ENCODE data around the gene PLCB3. TPM values are rescaled to one million over a fixed set of nuclear protein-coding genes. Genes with fewer than 3 reads are reported as not detected.
"Not testable (repeated sequence)": the region's sequence is repeated elsewhere in the genome, so short reads cannot be mapped to it uniquely, and the experiment has no call there.

The PLCB3 gene
- total RNA-seq, 2 experiments from 2014 or later = 7.3 to 7.4 TPM

DNA sequence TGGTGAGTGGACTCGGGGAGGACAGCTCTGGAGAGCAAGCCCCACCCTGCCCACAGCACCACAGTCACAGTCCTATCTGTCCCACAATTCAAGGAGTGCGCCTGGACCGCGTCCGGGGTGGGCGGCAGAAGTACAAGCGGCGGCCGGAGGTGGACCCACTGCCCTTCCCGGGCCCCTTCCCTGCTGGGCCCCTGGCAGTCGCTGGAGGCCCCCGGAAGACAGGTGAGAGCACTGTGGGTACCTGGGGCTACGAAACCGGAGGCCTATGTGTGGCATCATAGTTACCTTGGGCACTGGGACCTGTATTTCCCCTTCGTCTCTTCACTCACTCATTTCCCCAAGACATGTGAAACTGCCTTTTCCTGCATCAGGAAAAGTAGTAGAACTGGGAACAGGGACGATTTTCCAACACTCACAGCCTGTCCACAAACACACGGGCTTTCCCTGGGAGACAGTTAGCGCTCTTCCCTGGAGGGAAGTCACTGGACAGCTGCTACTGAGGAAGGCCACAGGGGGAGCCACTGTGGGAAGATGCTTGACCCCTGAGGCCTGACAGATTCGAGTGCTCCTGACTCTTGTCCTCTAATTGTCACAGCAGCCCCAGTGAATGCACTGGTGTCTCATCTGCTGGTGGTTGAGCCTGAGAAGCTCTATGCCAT, 62.9 kb downstream of the PLCB3 start:
- H3K36me3 Mint-ChIP-seq = peaks cover 29% of the 10 kb centered on the region
- H3K4me3 Mint-ChIP-seq = no peak overlapping the region
- H3K9me3 Mint-ChIP-seq = no peaks in the 10 kb centered on the region
- H3K27ac Mint-ChIP-seq = no peak overlapping the region
- H3K27me3 Mint-ChIP-seq = no peaks in the 10 kb centered on the region
- no peak for DNase-seq
- H3K4me1 Mint-ChIP-seq = peaks cover 39% of the 10 kb centered on the region

DNA sequence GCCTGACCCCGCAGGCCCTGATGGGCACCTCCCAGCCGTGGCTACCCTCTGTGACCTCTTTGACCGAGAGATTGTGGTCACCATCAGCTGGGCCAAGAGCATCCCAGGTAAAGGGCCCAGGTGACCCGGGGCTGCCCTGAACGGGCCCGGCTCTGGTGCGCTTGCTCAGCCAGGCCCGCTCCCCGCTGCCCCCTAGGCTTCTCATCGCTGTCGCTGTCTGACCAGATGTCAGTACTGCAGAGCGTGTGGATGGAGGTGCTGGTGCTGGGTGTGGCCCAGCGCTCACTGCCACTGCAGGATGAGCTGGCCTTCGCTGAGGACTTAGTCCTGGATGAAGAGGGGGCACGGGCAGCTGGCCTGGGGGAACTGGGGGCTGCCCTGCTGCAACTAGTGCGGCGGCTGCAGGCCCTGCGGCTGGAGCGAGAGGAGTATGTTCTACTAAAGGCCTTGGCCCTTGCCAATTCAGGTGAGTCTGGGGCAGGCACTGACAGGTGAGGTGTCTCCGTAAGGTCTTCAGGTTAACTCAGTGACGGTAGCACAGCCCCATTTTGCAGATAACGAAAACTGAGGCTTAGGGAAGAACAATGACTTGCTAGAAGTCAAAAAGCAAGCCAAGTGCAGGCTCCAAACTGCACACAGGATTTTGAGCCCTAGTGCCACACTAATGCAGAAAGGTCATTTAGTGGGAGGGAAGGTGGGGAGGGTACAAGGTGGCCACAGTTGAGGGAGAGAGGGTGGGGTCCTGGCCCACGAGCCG, 63.7 kb downstream of the PLCB3 start:
- Mint-ChIP-seq H3K4me1 (peaks cover 43% of the 10 kb centered on the region), H3K36me3 (peaks cover 30% of the 10 kb centered on the region), H3K4me3 (peak overlapping the region; percentile 7), H3K27me3 (no peaks in the 10 kb centered on the region), H3K9me3 (no peaks in the 10 kb centered on the region), H3K27ac (peak overlapping the region; percentile 20)
- DNase-seq = no peak

DNA sequence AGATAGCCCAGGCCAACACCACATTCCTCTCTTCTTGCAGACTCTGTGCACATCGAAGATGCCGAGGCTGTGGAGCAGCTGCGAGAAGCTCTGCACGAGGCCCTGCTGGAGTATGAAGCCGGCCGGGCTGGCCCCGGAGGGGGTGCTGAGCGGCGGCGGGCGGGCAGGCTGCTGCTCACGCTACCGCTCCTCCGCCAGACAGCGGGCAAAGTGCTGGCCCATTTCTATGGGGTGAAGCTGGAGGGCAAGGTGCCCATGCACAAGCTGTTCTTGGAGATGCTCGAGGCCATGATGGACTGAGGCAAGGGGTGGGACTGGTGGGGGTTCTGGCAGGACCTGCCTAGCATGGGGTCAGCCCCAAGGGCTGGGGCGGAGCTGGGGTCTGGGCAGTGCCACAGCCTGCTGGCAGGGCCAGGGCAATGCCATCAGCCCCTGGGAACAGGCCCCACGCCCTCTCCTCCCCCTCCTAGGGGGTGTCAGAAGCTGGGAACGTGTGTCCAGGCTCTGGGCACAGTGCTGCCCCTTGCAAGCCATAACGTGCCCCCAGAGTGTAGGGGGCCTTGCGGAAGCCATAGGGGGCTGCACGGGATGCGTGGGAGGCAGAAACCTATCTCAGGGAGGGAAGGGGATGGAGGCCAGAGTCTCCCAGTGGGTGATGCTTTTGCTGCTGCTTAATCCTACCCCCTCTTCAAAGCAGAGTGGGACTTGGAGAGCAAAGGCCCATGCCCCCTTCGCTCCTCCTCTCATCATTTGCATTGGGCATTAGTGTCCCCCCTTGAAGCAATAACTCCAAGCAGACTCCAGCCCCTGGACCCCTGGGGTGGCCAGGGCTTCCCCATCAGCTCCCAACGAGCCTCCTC, 64.6 kb downstream of the PLCB3 start:
- Mint-ChIP-seq H3K36me3 (peaks cover 30% of the 10 kb centered on the region), H3K27ac (peak overlapping the region; percentile 100), H3K4me1 (peaks cover 44% of the 10 kb centered on the region), H3K4me3 (peak overlapping the region; percentile 94)
- not testable (repeated sequence) for DNase-seq, H3K27me3 Mint-ChIP-seq, H3K9me3 Mint-ChIP-seq

DNA sequence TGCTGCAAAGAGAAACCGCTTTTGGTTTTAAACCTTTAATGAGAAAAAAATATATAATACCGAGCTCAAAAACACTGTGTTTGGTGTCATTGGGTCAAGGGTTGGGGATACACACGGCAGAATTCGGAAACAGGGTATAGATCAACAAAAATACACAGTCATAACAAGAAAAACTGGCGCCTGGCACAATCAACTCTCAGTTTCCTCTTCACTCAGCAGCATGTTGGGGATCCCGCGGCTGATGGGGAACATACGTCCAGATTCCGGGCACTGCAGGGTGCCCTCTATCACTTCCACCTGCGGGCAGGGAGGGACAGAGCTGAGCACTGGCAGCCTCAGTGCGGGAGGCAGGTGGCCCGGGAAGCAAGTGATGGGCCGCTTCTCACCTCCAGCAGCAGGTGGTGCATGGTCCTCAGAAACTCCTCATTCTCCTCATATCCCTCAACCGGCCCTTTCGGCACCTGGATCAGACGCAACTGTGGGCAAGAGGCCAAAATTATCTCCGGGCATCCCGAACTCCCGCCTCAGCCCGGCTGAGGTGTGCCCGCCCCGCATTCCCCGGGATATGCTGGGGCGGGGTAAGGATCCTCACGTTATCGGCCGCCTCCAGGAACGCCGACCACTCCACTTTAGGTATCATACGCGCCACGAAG, 65.5 kb downstream of the PLCB3 start:
- peak overlapping the region; percentile 100 for H3K27ac Mint-ChIP-seq
- no peaks in the 10 kb centered on the region for H3K27me3 Mint-ChIP-seq
- DNase-seq = no peak
- H3K9me3 Mint-ChIP-seq = no peaks in the 10 kb centered on the region
- H3K4me3 Mint-ChIP-seq = peak overlapping the region; percentile 94
- peaks cover 33% of the 10 kb centered on the region for H3K36me3 Mint-ChIP-seq
- peaks cover 47% of the 10 kb centered on the region for H3K4me1 Mint-ChIP-seq

GRCh38 chr11:64317325-64317960, 66.1 kb downstream of the PLCB3 start, which contains the start of gene TRMT112:
Gene TRMT112, minus strand, starts transcription at chr11:64317559. Its CDS starts 33 bp downstream, at chr11:64317526.
- peak within 1 kb of the TSS; percentile 94 for H3K4me3 Mint-ChIP-seq
- no peaks in the 10 kb centered on the region for H3K27me3 Mint-ChIP-seq
- peak; percentile 95 for DNase-seq
- H3K27ac Mint-ChIP-seq = peak within 1 kb of the TSS; percentile 100
- peaks cover 48% of the 10 kb centered on the region for H3K4me1 Mint-ChIP-seq
- H3K36me3 Mint-ChIP-seq = peaks cover 35% of the 10 kb centered on the region
- H3K9me3 Mint-ChIP-seq = no peaks in the 10 kb centered on the region

- no peaks in the 10 kb centered on the region for H3K9me3 Mint-ChIP-seq
- H3K27me3 Mint-ChIP-seq = no peaks in the 10 kb centered on the region
- H3K36me3 Mint-ChIP-seq = peaks cover 31% of the 10 kb centered on the region
- peak within 1 kb of the TSS; percentile 94 for H3K4me3 Mint-ChIP-seq
- peak; percentile 98 for DNase-seq
- H3K4me1 Mint-ChIP-seq = peaks cover 40% of the 10 kb centered on the region
- H3K27ac Mint-ChIP-seq = peak within 1 kb of the TSS; percentile 100
Observed at GRCh38 chr11:64317961-64318765, 66.8 kb downstream of the PLCB3 start, which contains the start of gene PRDX5. Gene PRDX5, plus strand, starts transcription at chr11:64318121. Its CDS starts 95 bp downstream, at chr11:64318216.

Other genes starting within 250 kb of the PLCB3 start
- gene FLRT1, start 215.6 kb upstream of the PLCB3 start, total RNA-seq = not detected
- gene MACROD1, start 85.4 kb upstream of the PLCB3 start, total RNA-seq = 10 to 100 TPM; 27.6 to 29.6 TPM
- gene STIP1, start 65.4 kb upstream of the PLCB3 start, total RNA-seq = 100 to 1,000 TPM; 373 to 379 TPM
- 100 to 1,000 TPM; 217 to 235 TPM for gene FERMT3, start 44.8 kb upstream of the PLCB3 start, total RNA-seq
- gene TRPT1, start 25.3 kb upstream of the PLCB3 start, total RNA-seq = 10 to 100 TPM; 24.1 to 24.4 TPM
- 10 to 100 TPM; 58.4 to 69.6 TPM for gene NUDT22, start 25.3 kb upstream of the PLCB3 start, total RNA-seq
- gene DNAJC4, start 21.0 kb upstream of the PLCB3 start, total RNA-seq = 10 to 100 TPM; 16.5 to 17.7 TPM
- 10 to 100 TPM; 84.7 to 85.8 TPM for gene VEGFB, start 16.9 kb upstream of the PLCB3 start, total RNA-seq
- 10 to 100 TPM; 21.9 to 22.8 TPM for gene FKBP2, start 10.4 kb upstream of the PLCB3 start, total RNA-seq
- gene PPP1R14B, start 4.6 kb upstream of the PLCB3 start, total RNA-seq = 100 to 1,000 TPM; 332 to 336 TPM
- gene BAD, start 33.1 kb downstream of the PLCB3 start, total RNA-seq = 10 to 100 TPM; 23.5 to 24.2 TPM
- gene GPR137, start 34.3 kb downstream of the PLCB3 start, total RNA-seq = 10 to 100 TPM; 32.5 to 35.7 TPM
- gene KCNK4, start 39.8 kb downstream of the PLCB3 start, total RNA-seq = not detected
- not detected for gene CATSPERZ, start 48.8 kb downstream of the PLCB3 start, total RNA-seq
- gene ESRRA, start 54.0 kb downstream of the PLCB3 start, total RNA-seq = 10 to 100 TPM; 46.5 to 46.9 TPM
- gene TRMT112, start 66.0 kb downstream of the PLCB3 start, total RNA-seq = 100 to 1,000 TPM; 235 to 248 TPM
- gene PRDX5, start 66.6 kb downstream of the PLCB3 start, total RNA-seq = 100 to 1,000 TPM; 111 to 116 TPM
- 10 to 100 TPM; 73.5 to 74.5 TPM for gene CCDC88B, start 88.7 kb downstream of the PLCB3 start, total RNA-seq
- 10 to 100 TPM; 20.3 to 24.5 TPM for gene RPS6KA4, start 107.6 kb downstream of the PLCB3 start, total RNA-seq